Fibroblast of mammary gland (primary cell): ENCODE results near the gene SPATA1.
A peak's percentile ranks its signal among the peaks of the same experiment; 100 is the strongest.

ENCODE experiments used
- DNase-seq: peaks from one replicate; pipeline ENCODE4 v3.0.0-alpha.2; 2010; ENCODE audit warnings: low read depth
- H3K4me3 ChIP-seq: 2 replicates; pipeline ENCODE4 v1.5.1; 2011; ENCODE audit warnings: low read depth, mild to moderate bottlenecking, low read length, moderate library complexity; ENCODE audit not compliant: control insufficient read depth
- CTCF ChIP-seq: conservative IDR thresholded peaks from 2 replicates; pipeline ENCODE4 v1.5.1; 2011; ENCODE audit warnings: low read depth, low read length, inconsistent platforms; ENCODE audit not compliant: control insufficient read depth, insufficient read depth

The SPATA1 gene

GRCh38 chr1:84508510-84508909, 2.3 kb downstream of the SPATA1 start:
- no peak for DNase-seq
- H3K4me3 ChIP-seq: no peak overlapping the region
- no peak for TF ChIP-seq CTCF

- no peak for TF ChIP-seq CTCF
- DNase-seq: no peak
- no peak overlapping the region for H3K4me3 ChIP-seq
Measured at GRCh38 chr1:84509029-84509428, 2.8 kb downstream of the SPATA1 start.

- TF ChIP-seq CTCF: no peak
- no peak for DNase-seq
- no peak overlapping the region for H3K4me3 ChIP-seq
Measured at GRCh38 chr1:84510165-84510564, 4.0 kb downstream of the SPATA1 start.

GRCh38 chr1:84510668-84511067, 4.5 kb downstream of the SPATA1 start:
- no peak overlapping the region for H3K4me3 ChIP-seq
- no peak for TF ChIP-seq CTCF
- peak; percentile 4 for DNase-seq

GRCh38 chr1:84524590-84524989, 18.4 kb downstream of the SPATA1 start:
- DNase-seq: no peak
- no peak for TF ChIP-seq CTCF

GRCh38 chr1:84525779-84526178, 19.6 kb downstream of the SPATA1 start:
- no peak overlapping the region for H3K4me3 ChIP-seq
- no peak for TF ChIP-seq CTCF
- no peak for DNase-seq

More at GRCh38 chr1:84524590-84524989, 18.4 kb downstream of the SPATA1 start:
- no peak overlapping the region for H3K4me3 ChIP-seq

GRCh38 chr1:84538599-84538998, 32.4 kb downstream of the SPATA1 start:
- DNase-seq: no peak
- no peak overlapping the region for H3K4me3 ChIP-seq
- no peak for TF ChIP-seq CTCF
